Keratinocyte (primary cell): ENCODE results near the gene DPYD. TPM values are rescaled to one million over a fixed set of nuclear protein-coding genes. Genes with fewer than 3 reads are reported as not detected.

Experiments used
- DNase-seq: peaks from one replicate; pipeline ENCODE4 v3.0.0-alpha.2; 2011; ENCODE audit warnings: low read depth, missing footprints, low spot score
- FAIRE-seq: peaks from 2 replicates; lab custom pipeline; 2011; peaks lifted over from hg19 to GRCh38; lab: Jason Lieb, UNC
- H2AFZ ChIP-seq: 2 replicates; pipeline ENCODE4 v1.6.0; 2012; ENCODE audit warnings: low read length, control low read depth, inconsistent platforms; ENCODE audit not compliant: control insufficient read depth
- H3K27ac ChIP-seq: 2 replicates; pipeline ENCODE4 v1.5.1; 2011; ENCODE audit warnings: low read length; ENCODE audit not compliant: control insufficient read depth, insufficient read depth
- H3K27me3 ChIP-seq: 3 replicates; pipeline ENCODE4 v1.6.0; 2011; ENCODE audit warnings: low read length; ENCODE audit not compliant: control insufficient read depth, insufficient read depth; ENCODE audit errors: extremely low read depth
- H3K36me3 ChIP-seq, 2 experiments: 2 replicates in 1 of 2; 3 replicates in 1 of 2; pipeline ENCODE4 v1.5.1; 2011; ENCODE audit warnings: low read length in 2 of 2, mild to moderate bottlenecking in 1 of 2; ENCODE audit not compliant: control insufficient read depth in 2 of 2, insufficient read depth in 2 of 2; ENCODE audit errors: extremely low read depth in 1 of 2
- H3K4me1 ChIP-seq: 3 replicates; pipeline ENCODE4 v1.5.1; 2011; ENCODE audit warnings: low read length; ENCODE audit not compliant: control insufficient read depth, insufficient read depth; ENCODE audit errors: extremely low read depth
- H3K4me2 ChIP-seq: 3 replicates; pipeline ENCODE4 v1.6.0; 2011; ENCODE audit warnings: low read depth, low read length; ENCODE audit not compliant: control insufficient read depth, insufficient read depth; ENCODE audit errors: extremely low read depth
- H3K4me3 ChIP-seq, 3 experiments: fragments of 200-600 bp in 1 of 3; sonication (generic) in 1 of 3; 2 replicates in 2 of 3; 3 replicates in 1 of 3; pipeline ENCODE4 v1.5.1; 2011 to 2016; ENCODE audit warnings: low read length in 3 of 3, mild to moderate bottlenecking in 3 of 3, control low read depth in 2 of 3, inconsistent platforms in 1 of 3, low read depth in 1 of 3, mixed read lengths in 1 of 3, mixed run types in 1 of 3, moderate library complexity in 1 of 3; ENCODE audit not compliant: control insufficient read depth in 2 of 3, insufficient read depth in 2 of 3; ENCODE audit errors: extremely low read depth in 1 of 3
- H3K79me2 ChIP-seq: 2 replicates; pipeline ENCODE4 v1.6.0; 2012; ENCODE audit warnings: low read length; ENCODE audit not compliant: control insufficient read depth, insufficient read depth
- H3K9ac ChIP-seq: 3 replicates; pipeline ENCODE4 v1.6.0; 2011; ENCODE audit warnings: low read length; ENCODE audit not compliant: control insufficient read depth, insufficient read depth; ENCODE audit errors: extremely low read depth
- H3K9me1 ChIP-seq: 3 replicates; pipeline ENCODE4 v1.6.0; 2011; ENCODE audit warnings: low read length; ENCODE audit not compliant: control insufficient read depth, insufficient read depth; ENCODE audit errors: extremely low read depth
- H3K9me3 ChIP-seq: 2 replicates; pipeline ENCODE4 v1.5.1; 2012; ENCODE audit warnings: low read depth, low read length; ENCODE audit not compliant: control insufficient read depth
- H4K20me1 ChIP-seq: 3 replicates; pipeline ENCODE4 v1.6.0; 2011; ENCODE audit warnings: low read length; ENCODE audit not compliant: control insufficient read depth, insufficient read depth; ENCODE audit errors: extremely low read depth
- CTCF ChIP-seq, 3 experiments: IDR thresholded peaks in 1 of 3; conservative IDR thresholded peaks in 1 of 3; optimal IDR thresholded peaks in 1 of 3; 2 replicates in 2 of 3; 3 replicates in 1 of 3; pipeline versions ENCODE3 to v1.5.1; 2011; ENCODE audit warnings: low read length in 3 of 3, mild to moderate bottlenecking in 3 of 3, moderate library complexity in 2 of 3, control low read depth in 1 of 3, inconsistent platforms in 1 of 3; ENCODE audit not compliant: insufficient read depth in 2 of 3; ENCODE audit errors: extremely low read depth in 1 of 3
- EZH2 ChIP-seq: IDR thresholded peaks from one replicate; pipeline ENCODE4 v1.6.1; 2012; ENCODE audit warnings: inconsistent platforms, mild to moderate bottlenecking, low read length, moderate library complexity
- dilution Hi-C: fragments of 300-500 bp; cut with MboI; formaldehyde crosslinking; loops from one replicate; pipeline ENCODE4 v1.7.0; 2020; ENCODE audit warnings: low sequenced_read_pairs; ENCODE audit not compliant: extremely low pct_ligation_motif_present
- polyA plus RNA-seq, 5 experiments: library from polyadenylated mRNA; depleted of rRNA in 3 of 5; stranded (reverse) in 3 of 5; stranded (forward) in 1 of 5; unstranded in 1 of 5; fragments of >200 nt; gene quantifications; 1 replicate in 1 of 5; 2 replicates in 3 of 5; 3 replicates in 1 of 5; pipeline versions ENCODE4 v1.2.1 to v1.2.3, GENCODE V29; 2011 to 2012; ENCODE audit warnings: missing spikeins in 2 of 5, low read depth in 1 of 5, low replicate concordance in 1 of 5

Gene DPYD
- polyA plus RNA-seq, 1 donor (not counting 4 experiments of a cell fraction or from before 2014, with no cell fraction given) = 1.9 TPM

GRCh38 chr1:97936976-97937375 is 16.1 kb upstream of the DPYD start:
- dilution Hi-C loops = no loop called here
- peak overlapping the region; percentile 0 for H3K4me2 ChIP-seq
- no peak for TF ChIP-seq CTCF (optimal IDR thresholded peaks at IDR 0.05 in 1 of 3, IDR thresholded peaks at IDR 0.05 in 1 of 3, conservative IDR thresholded peaks at IDR 0.05 in 1 of 3; ENCODE audit: extremely low read depth in 1 of 3, insufficient read depth in 2 of 3, low read length in 3 of 3)
- TF ChIP-seq EZH2 = no peak
- no peaks in the 10 kb centered on the region for H3K9me1 ChIP-seq
- no peak overlapping the region for H3K27ac ChIP-seq
- H3K27me3 ChIP-seq = no peaks in the 10 kb centered on the region
- no peaks in the 10 kb centered on the region for H4K20me1 ChIP-seq
- H3K4me3 ChIP-seq = no peak overlapping the region
- FAIRE-seq (no peak), DNase-seq (no peak)
- H3K9ac ChIP-seq = no peak overlapping the region
- H2AFZ ChIP-seq = peak overlapping the region; percentile 14
- H3K4me1 ChIP-seq = peaks cover 17% of the 10 kb centered on the region
- H3K9me3 ChIP-seq = no peaks in the 10 kb centered on the region
- H3K36me3 ChIP-seq = no peaks in the 10 kb centered on the region
- no peaks in the 10 kb centered on the region for H3K79me2 ChIP-seq

DNA sequence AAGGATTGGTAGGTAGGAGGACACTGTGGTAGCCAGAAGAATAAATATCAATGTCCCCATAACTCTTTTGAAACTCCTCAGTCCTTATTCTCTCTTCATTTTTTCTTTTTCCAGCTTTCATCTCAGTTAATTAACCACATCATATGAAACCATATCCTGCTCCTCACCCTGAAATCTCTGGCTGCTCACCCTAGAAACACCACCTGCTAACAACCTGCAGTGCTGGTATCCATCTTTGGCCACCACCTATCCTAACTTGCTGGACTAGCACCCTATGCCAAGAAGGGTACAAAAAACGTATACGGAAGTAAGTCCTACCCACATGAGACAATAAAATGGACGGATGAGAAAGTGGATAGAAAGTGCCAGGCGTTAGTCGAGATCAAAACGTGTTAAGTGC is 13.7 kb upstream of the DPYD start:
- no peak for FAIRE-seq
- Histone ChIP-seq H3K27me3 (no peaks in the 10 kb centered on the region), H3K4me2 (no peak overlapping the region), H3K36me3 (no peaks in the 10 kb centered on the region), H3K9me3 (no peaks in the 10 kb centered on the region), H3K9ac (no peak overlapping the region), H4K20me1 (no peaks in the 10 kb centered on the region), H3K4me1 (peaks cover 17% of the 10 kb centered on the region), H3K9me1 (no peaks in the 10 kb centered on the region), H3K27ac (no peak overlapping the region), H3K79me2 (no peaks in the 10 kb centered on the region), H2AFZ (no peak overlapping the region), H3K4me3 (no peak overlapping the region)
- no peak for DNase-seq
- no peak for TF ChIP-seq CTCF (optimal IDR thresholded peaks at IDR 0.05 in 1 of 3, IDR thresholded peaks at IDR 0.05 in 1 of 3, conservative IDR thresholded peaks at IDR 0.05 in 1 of 3; ENCODE audit: extremely low read depth in 1 of 3, insufficient read depth in 2 of 3, low read length in 3 of 3)
- TF ChIP-seq EZH2 = no peak
- dilution Hi-C loops = no loop called here
